IMR-90 (cell line): ENCODE data around the gene CYP26B1. TPM values are rescaled to one million over a fixed set of nuclear protein-coding genes. Genes with fewer than 3 reads are reported as not detected.

Experiments
- ATAC-seq: fragments of 200-7000 bp; cut with Tn5 transposase; 2 replicates; pipeline ENCODE4 v1.9.1; 2020; ENCODE audit warnings: low read depth, mild to moderate bottlenecking, moderate library complexity
- BruUV-seq: library from RNA; stranded (reverse); fragments of 400-500 nt; replicated peaks from 2 replicates; lab custom pipeline; 2021; lab: Mats Ljungman, UMichigan
- CTCF ChIA-PET: fragments of 300-600 bp; formaldehyde crosslinking; extraction: SDS; loops from one replicate; lab custom pipeline; 2021; ENCODE audit warnings: antibody characterized with exemption; lab: Yijun Ruan, JAX
- POLR2A ChIA-PET: fragments of 300-600 bp; sonication (Branson Sonifier 250); formaldehyde crosslinking; loops from one replicate; lab custom pipeline; 2022; ENCODE audit warnings: antibody characterized with exemption; ENCODE audit not compliant: unreplicated experiment; lab: Charles Lee
- DNase-seq: peaks from one replicate; pipeline ENCODE4 v3.0.0; 2013
- H2AFZ ChIP-seq: replicated peaks from 2 replicates; pipeline ENCODE3; 2013; ENCODE audit warnings: low read length, mild to moderate bottlenecking; ENCODE audit not compliant: poor library complexity
- H2AK5ac ChIP-seq: 2 replicates; pipeline ENCODE4 v1.6.1; 2013; ENCODE audit warnings: low read depth, low read length, inconsistent platforms
- H2AK9ac ChIP-seq: replicated peaks from 2 replicates; pipeline ENCODE3; 2013; ENCODE audit warnings: mild to moderate bottlenecking, low read depth, low read length, moderate library complexity; ENCODE audit not compliant: poor library complexity
- H2BK120ac ChIP-seq: 2 replicates; pipeline ENCODE4 v1.6.1; 2013; ENCODE audit warnings: low read depth, low read length, inconsistent platforms
- H2BK15ac ChIP-seq: 3 replicates; pipeline ENCODE4 v1.6.1; 2013; ENCODE audit warnings: low read depth, low read length, inconsistent platforms
- H2BK20ac ChIP-seq: 2 replicates; pipeline ENCODE4 v1.6.1; 2013; ENCODE audit warnings: low read depth, mild to moderate bottlenecking, inconsistent platforms, low read length, moderate library complexity
- H2BK5ac ChIP-seq: 2 replicates; pipeline ENCODE4 v1.6.1; 2013; ENCODE audit warnings: mild to moderate bottlenecking, low read depth, low read length, inconsistent platforms; ENCODE audit not compliant: poor library complexity, severe bottlenecking
- H3K14ac ChIP-seq: replicated peaks from 2 replicates; pipeline ENCODE4 v1.6.1; 2013; ENCODE audit warnings: low read depth, low read length, inconsistent platforms
- H3K18ac ChIP-seq: 2 replicates; pipeline ENCODE4 v1.6.1; 2013; ENCODE audit warnings: low read depth, low read length, control low read depth
- H3K23ac ChIP-seq: 2 replicates; pipeline ENCODE4 v1.6.1; 2013; ENCODE audit warnings: low read depth, low read length, inconsistent platforms
- H3K27ac ChIP-seq: 2 replicates; pipeline ENCODE4 v1.5.1; 2013; ENCODE audit warnings: mild to moderate bottlenecking, control low read depth, low read length; ENCODE audit not compliant: insufficient read depth
- H3K27me3 ChIP-seq: 2 replicates; pipeline ENCODE4 v1.6.1; 2013; ENCODE audit warnings: low read length; ENCODE audit not compliant: control insufficient read depth, insufficient read depth
- H3K36me3 ChIP-seq: 2 replicates; pipeline ENCODE4 v1.6.1; 2013; ENCODE audit warnings: low read length, mixed read lengths; ENCODE audit not compliant: control insufficient read depth, insufficient read depth
- H3K4ac ChIP-seq: 2 replicates; pipeline ENCODE4 v1.6.1; 2013; ENCODE audit warnings: low read depth, low read length, inconsistent platforms
- H3K4me1 ChIP-seq: 2 replicates; pipeline ENCODE4 v1.6.1; 2013; ENCODE audit warnings: low read length, mixed read lengths; ENCODE audit not compliant: control insufficient read depth, insufficient read depth
- H3K4me2 ChIP-seq: 2 replicates; pipeline ENCODE4 v1.6.1; 2013; ENCODE audit warnings: low read depth, mild to moderate bottlenecking, control low read depth, low read length, moderate library complexity
- H3K4me3 ChIP-seq: 2 replicates; pipeline ENCODE4 v1.5.1; 2013; ENCODE audit warnings: low read depth, mild to moderate bottlenecking, control low read depth, low read length, moderate library complexity; ENCODE audit not compliant: insufficient read depth
- H3K56ac ChIP-seq: 2 replicates; pipeline ENCODE4 v1.6.1; 2013; ENCODE audit warnings: low read length, inconsistent platforms; ENCODE audit not compliant: insufficient read depth; ENCODE audit errors: extremely low read depth
- H3K79me1 ChIP-seq, 2 experiments: 2 replicates each; pipeline ENCODE4 v1.6.1; 2013; ENCODE audit warnings: low read length in 2 of 2, inconsistent platforms in 1 of 2, low read depth in 1 of 2
- H3K9ac ChIP-seq: 2 replicates; pipeline ENCODE4 v1.6.1; 2013; ENCODE audit warnings: low read depth, low read length, control low read depth
- H3K9me1 ChIP-seq: 2 replicates; pipeline ENCODE4 v1.6.1; 2013; ENCODE audit warnings: low read length, inconsistent platforms; ENCODE audit not compliant: insufficient read depth
- H3K9me3 ChIP-seq: 2 replicates; pipeline ENCODE4 v1.6.1; 2013; ENCODE audit warnings: low read length; ENCODE audit not compliant: control insufficient read depth, insufficient read depth
- H4K20me1 ChIP-seq: 2 replicates; pipeline ENCODE4 v1.6.1; 2013; ENCODE audit warnings: low read length, inconsistent platforms; ENCODE audit not compliant: insufficient read depth
- H4K5ac ChIP-seq: 2 replicates; pipeline ENCODE4 v1.6.1; 2013; ENCODE audit warnings: mild to moderate bottlenecking, low read depth, low read length, control low read depth
- H4K8ac ChIP-seq, 2 experiments: 2 replicates each; pipeline ENCODE4 v1.6.1; 2013; ENCODE audit warnings: low read depth in 2 of 2, low read length in 2 of 2, control low read depth in 1 of 2, inconsistent platforms in 1 of 2
- H4K91ac ChIP-seq: 2 replicates; pipeline ENCODE4 v1.6.1; 2013; ENCODE audit warnings: low read depth, low read length, inconsistent platforms; ENCODE audit not compliant: insufficient read depth
- CEBPB ChIP-seq: IDR thresholded peaks from 2 replicates; pipeline ENCODE4 v1.6.1; 2012; ENCODE audit warnings: low read depth, low read length, improper control_type of control experiment
- NFE2L2 ChIP-seq: fragments of 150-350 bp; IDR thresholded peaks from 2 replicates; pipeline ENCODE4 v1.6.1; 2016; ENCODE audit warnings: low read depth, mild to moderate bottlenecking, low read length
- POLR2A ChIP-seq: IDR thresholded peaks from 2 replicates; pipeline ENCODE4 v1.6.1; 2012; ENCODE audit warnings: mild to moderate bottlenecking, low read depth, low read length
- RFX5 ChIP-seq: IDR thresholded peaks from 2 replicates; pipeline ENCODE4 v1.8.0; 2012; ENCODE audit warnings: low read depth, mild to moderate bottlenecking, low read length, moderate library complexity
- WGBS, 2 experiments: methylation state at CpG; one replicate each; pipeline versions ENCODE4 v1.1.5 to v1.1.7; 2013; ENCODE audit warnings: missing lambda C conversion rate in 2 of 2; ENCODE audit not compliant: insufficient read length in 1 of 2; ENCODE audit errors: extremely low coverage in 2 of 2; 5-methylcytosine and 5-hydroxymethylcytosine counted together
- dilution Hi-C: fragments of 300-500 bp; cut with HindIII; formaldehyde crosslinking; loops from one replicate; pipeline ENCODE4 v1.14.3; 2018; ENCODE audit warnings: low sequenced_read_pairs; ENCODE audit not compliant: unreplicated experiment
- in situ Hi-C: fragments of 300-500 bp; cut with MboI; formaldehyde crosslinking; loops from 3 replicates; pipeline ENCODE4 v1.14.3; 2019; ENCODE audit warnings: low sequenced_read_pairs, inconsistent platforms, mixed read lengths
- intact Hi-C: fragments of 100-400 bp; cut with micrococcal nuclease; formaldehyde crosslinking; loops from 2 replicates; pipeline ENCODE4 v1.10.0; 2022
- polyA plus RNA-seq, 3 experiments: library from polyadenylated mRNA; depleted of rRNA; stranded (reverse); fragments of >200 nt; gene quantifications; 2 replicates each; pipeline ENCODE4 v1.2.3, GENCODE V29; 2012; ENCODE audit warnings: low replicate concordance in 1 of 3
- total RNA-seq: library from RNA; depleted of rRNA; stranded (reverse); fragments of >200 nt; gene quantifications from 2 replicates; pipeline ENCODE4 v1.2.3, GENCODE V29; 2012
- TF ChIP-seq, protein P1 (sequence below): conservative IDR thresholded peaks from 2 replicates; pipeline ENCODE4 v1.5.1; 2012; ENCODE audit warnings: mild to moderate bottlenecking, low read depth, low read length, improper control_type of control experiment
- TF ChIP-seq, protein P2 (sequence below): fragments of 150-350 bp; IDR thresholded peaks from 2 replicates; pipeline ENCODE4 v1.6.1; 2016; ENCODE audit warnings: low read depth, mild to moderate bottlenecking, low read length, moderate library complexity, borderline replicate concordance
- TF ChIP-seq, protein P3 (sequence below): fragments of 150-350 bp; IDR thresholded peaks from 2 replicates; pipeline ENCODE4 v1.6.1; 2017; ENCODE audit warnings: mild to moderate bottlenecking, antibody characterized with exemption, low read length, low read depth

CYP26B1 gene
- total and polyA plus RNA-seq, 2 of the 4 experiments (the other 2 are of a cell fraction): 0.02 TPM; not detected in 1

DNA sequence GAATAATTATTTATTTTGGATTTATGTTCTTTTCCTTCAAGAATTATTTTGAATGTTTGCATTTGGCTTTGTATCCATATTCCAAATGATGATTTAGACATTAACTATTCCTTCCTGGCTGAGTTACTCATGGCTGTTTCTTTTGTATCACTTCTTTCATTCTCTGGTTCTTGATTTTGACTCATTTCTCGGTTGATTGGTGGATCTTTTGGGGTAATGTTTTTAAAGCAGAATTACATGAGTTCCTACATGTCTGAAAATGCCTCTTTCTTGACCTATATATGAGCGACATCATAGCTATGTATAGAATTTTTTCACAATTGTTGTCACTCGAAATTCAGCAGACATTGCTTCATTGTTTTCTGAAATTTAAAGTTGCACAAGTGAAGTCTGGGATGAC lies 39.5 kb downstream of the CYP26B1 start:
- Histone ChIP-seq H3K14ac (no peak overlapping the region), H4K8ac (no peak overlapping the region), H3K23ac (no peak overlapping the region), H3K9me1 (no peaks in the 10 kb centered on the region), H2BK5ac (no peak overlapping the region), H2AK5ac (no peak overlapping the region), H3K4ac (no peak overlapping the region), H3K56ac (no peak overlapping the region), H3K18ac (no peak overlapping the region), H3K27ac (no peak overlapping the region), H2AFZ (no peak overlapping the region), H4K5ac (no peak overlapping the region), H3K27me3 (peaks cover 11% of the 10 kb centered on the region), H3K36me3 (no peaks in the 10 kb centered on the region), H3K79me1 (no peaks in the 10 kb centered on the region), H3K9me3 (no peaks in the 10 kb centered on the region), H3K4me2 (no peak overlapping the region), H4K91ac (no peak overlapping the region), H2BK120ac (no peak overlapping the region), H4K20me1 (no peaks in the 10 kb centered on the region), H2AK9ac (no peak overlapping the region), H2BK20ac (no peak overlapping the region), H3K4me1 (no peaks in the 10 kb centered on the region), H3K9ac (no peak overlapping the region), H2BK15ac (no peak overlapping the region), H3K4me3 (no peak overlapping the region)
- dilution Hi-C loops (no loop called here), intact Hi-C loops (no loop called here), in situ Hi-C loops (no loop called here)
- no TSS peak for BruUV-seq
- ChIA-PET POLR2A (no interaction called here), CTCF (no interaction called here)
- TF ChIP-seq, protein P1, sequence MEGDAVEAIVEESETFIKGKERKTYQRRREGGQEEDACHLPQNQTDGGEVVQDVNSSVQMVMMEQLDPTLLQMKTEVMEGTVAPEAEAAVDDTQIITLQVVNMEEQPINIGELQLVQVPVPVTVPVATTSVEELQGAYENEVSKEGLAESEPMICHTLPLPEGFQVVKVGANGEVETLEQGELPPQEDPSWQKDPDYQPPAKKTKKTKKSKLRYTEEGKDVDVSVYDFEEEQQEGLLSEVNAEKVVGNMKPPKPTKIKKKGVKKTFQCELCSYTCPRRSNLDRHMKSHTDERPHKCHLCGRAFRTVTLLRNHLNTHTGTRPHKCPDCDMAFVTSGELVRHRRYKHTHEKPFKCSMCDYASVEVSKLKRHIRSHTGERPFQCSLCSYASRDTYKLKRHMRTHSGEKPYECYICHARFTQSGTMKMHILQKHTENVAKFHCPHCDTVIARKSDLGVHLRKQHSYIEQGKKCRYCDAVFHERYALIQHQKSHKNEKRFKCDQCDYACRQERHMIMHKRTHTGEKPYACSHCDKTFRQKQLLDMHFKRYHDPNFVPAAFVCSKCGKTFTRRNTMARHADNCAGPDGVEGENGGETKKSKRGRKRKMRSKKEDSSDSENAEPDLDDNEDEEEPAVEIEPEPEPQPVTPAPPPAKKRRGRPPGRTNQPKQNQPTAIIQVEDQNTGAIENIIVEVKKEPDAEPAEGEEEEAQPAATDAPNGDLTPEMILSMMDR: no peak
- TF ChIP-seq NFE2L2: no peak
- no peak for TF ChIP-seq POLR2A
- TF ChIP-seq, protein P2, sequence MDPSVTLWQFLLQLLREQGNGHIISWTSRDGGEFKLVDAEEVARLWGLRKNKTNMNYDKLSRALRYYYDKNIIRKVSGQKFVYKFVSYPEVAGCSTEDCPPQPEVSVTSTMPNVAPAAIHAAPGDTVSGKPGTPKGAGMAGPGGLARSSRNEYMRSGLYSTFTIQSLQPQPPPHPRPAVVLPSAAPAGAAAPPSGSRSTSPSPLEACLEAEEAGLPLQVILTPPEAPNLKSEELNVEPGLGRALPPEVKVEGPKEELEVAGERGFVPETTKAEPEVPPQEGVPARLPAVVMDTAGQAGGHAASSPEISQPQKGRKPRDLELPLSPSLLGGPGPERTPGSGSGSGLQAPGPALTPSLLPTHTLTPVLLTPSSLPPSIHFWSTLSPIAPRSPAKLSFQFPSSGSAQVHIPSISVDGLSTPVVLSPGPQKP: no peak
- no peak for TF ChIP-seq RFX5
- TF ChIP-seq CEBPB: no peak
- TF ChIP-seq, protein P3, sequence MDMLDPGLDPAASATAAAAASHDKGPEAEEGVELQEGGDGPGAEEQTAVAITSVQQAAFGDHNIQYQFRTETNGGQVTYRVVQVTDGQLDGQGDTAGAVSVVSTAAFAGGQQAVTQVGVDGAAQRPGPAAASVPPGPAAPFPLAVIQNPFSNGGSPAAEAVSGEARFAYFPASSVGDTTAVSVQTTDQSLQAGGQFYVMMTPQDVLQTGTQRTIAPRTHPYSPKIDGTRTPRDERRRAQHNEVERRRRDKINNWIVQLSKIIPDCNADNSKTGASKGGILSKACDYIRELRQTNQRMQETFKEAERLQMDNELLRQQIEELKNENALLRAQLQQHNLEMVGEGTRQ: no peak
- ATAC-seq: no peak
- no CpG with 5 or more reads among the region's 3 CpGs for WGBS, 2 experiments
- DNase-seq: peak; percentile 5
